Testis (tissue), 3 donors: Measurements from ENCODE around the gene ZNF714. TPM values are rescaled to one million over a fixed set of nuclear protein-coding genes. Genes with fewer than 3 reads are reported as not detected.

Experiments
- DNase-seq: peaks from one replicate; pipeline ENCODE4 v3.0.0-alpha.2; 2019
- H3K27ac ChIP-seq, 2 donors: fragments of 200-600 bp; sonication (generic); one replicate each; pipeline ENCODE4 v1.5.1; 2019
- H3K27me3 ChIP-seq: fragments of 200-600 bp; sonication (generic); one replicate; pipeline ENCODE4 v1.5.1; 2019
- H3K36me3 ChIP-seq: fragments of 200-600 bp; sonication (generic); one replicate; pipeline ENCODE4 v1.5.1; 2017; ENCODE audit warnings: low read depth; ENCODE audit errors: missing control alignments
- H3K4me1 ChIP-seq: fragments of 200-600 bp; sonication (generic); one replicate; pipeline ENCODE4 v1.5.1; 2019
- H3K4me3 ChIP-seq, 2 donors: fragments of 200-600 bp; sonication (generic); one replicate each; pipeline ENCODE4 v1.5.1; 2017 to 2019
- H3K9me3 ChIP-seq: fragments of 200-600 bp; sonication (generic); one replicate; pipeline ENCODE4 v1.5.1; 2017
- POLR2A ChIP-seq: fragments of 450-650 bp; IDR thresholded peaks from one replicate; pipeline ENCODE4 v1.6.1; 2017; ENCODE audit warnings: antibody characterized with exemption, mild to moderate bottlenecking, moderate library complexity
- WGBS, 2 donors: methylation state at CpG; one replicate each; pipeline ENCODE4 v1.1.5; 2018; 5-methylcytosine and 5-hydroxymethylcytosine counted together
- intact Hi-C: fragments of 100-400 bp; cut with DNase I; formaldehyde crosslinking; loops from one replicate; pipeline ENCODE4 v1.15.1; 2023; ENCODE audit warnings: low total_unique reads
- polyA plus RNA-seq: library from polyadenylated mRNA; stranded (reverse); fragments of 350-450 nt; fragmentation: Illumina TruSeq; extraction: RNeasy Lipid Tissue Mini Kit (QIAGEN cat#74804); gene quantifications from one replicate; pipeline ENCODE4 v1.2.3, GENCODE V29; 2014; ENCODE audit warnings: low read depth, low replicate concordance; ENCODE audit not compliant: insufficient read depth
- total RNA-seq, 2 donors: library from RNA; depleted of rRNA; stranded (reverse); fragments of >200 nt; gene quantifications; one replicate each; pipeline ENCODE4 v1.2.3, GENCODE V29; 2016
- TF ChIP-seq, protein P1 (sequence below), 3 experiments: fragments of 450-650 bp in 2 of 3; fragments of 200-600 bp in 1 of 3; sonication (generic) in 1 of 3; IDR thresholded peaks; one replicate each; pipeline ENCODE4 v1.5.1; 2016 to 2019; ENCODE audit warnings: antibody characterized with exemption in 3 of 3, mild to moderate bottlenecking in 2 of 3, moderate library complexity in 1 of 3

ZNF714 gene
- total and polyA plus RNA-seq, 3 donors from 2014 or later: 4.2 to 36.4 (median 25.3) TPM

DNA sequence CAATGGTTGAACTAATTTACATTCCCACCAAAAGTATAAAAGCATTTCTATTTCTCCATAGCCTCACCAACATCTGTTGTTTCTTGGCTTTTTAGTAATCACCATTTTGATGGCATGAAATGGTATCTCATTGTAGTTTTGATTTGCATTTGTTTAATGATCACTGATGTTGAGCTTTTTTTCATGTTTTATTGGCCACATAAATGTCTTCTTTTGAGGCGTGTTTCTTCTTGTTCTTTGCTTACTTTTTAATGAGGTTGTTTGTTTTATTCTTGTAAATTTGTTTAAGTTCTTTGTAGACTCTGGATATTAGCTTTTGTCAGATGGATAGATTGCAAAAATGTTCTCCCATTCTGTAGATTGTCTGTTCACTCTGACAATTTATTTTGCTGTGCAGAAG, 28.2 kb downstream of the ZNF714 start:
- 97 to 100% methylated on average over 1 of the region's 1 CpG for WGBS, 2 donors
- no peak for TF ChIP-seq POLR2A
- Histone ChIP-seq H3K27me3 (no peaks in the 10 kb centered on the region), H3K27ac (no peak overlapping the region), H3K4me1 (no peaks in the 10 kb centered on the region), H3K4me3 (no peak overlapping the region), H3K36me3 (no peaks in the 10 kb centered on the region), H3K9me3 (no peaks in the 10 kb centered on the region)
- intact Hi-C loops: no loop called here
- no peak for DNase-seq

DNA sequence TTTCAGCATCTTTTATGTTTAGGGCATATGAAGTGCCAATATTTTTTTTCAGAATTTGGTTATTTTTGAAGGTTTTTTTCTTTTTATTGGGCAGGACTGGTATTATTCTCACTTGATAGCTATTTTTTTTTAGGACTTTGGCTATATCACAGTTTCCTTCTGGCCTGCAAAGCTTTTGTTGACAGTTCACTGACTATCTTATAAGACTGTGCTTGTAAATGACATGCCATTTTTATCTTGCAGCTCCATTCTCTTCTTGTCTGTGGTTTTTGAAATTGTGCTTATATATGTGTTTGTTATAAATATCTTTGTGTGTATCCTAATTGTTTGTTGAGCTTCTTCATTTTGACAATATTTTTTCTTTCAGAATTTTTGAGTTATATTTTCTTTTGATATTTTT, 33.4 kb downstream of the ZNF714 start:
- Histone ChIP-seq H3K4me3 (no peak overlapping the region), H3K9me3 (no peaks in the 10 kb centered on the region), H3K4me1 (no peaks in the 10 kb centered on the region), H3K27ac (no peak overlapping the region), H3K36me3 (no peaks in the 10 kb centered on the region), H3K27me3 (no peaks in the 10 kb centered on the region)
- no peak for TF ChIP-seq POLR2A
- TF ChIP-seq, protein P1, sequence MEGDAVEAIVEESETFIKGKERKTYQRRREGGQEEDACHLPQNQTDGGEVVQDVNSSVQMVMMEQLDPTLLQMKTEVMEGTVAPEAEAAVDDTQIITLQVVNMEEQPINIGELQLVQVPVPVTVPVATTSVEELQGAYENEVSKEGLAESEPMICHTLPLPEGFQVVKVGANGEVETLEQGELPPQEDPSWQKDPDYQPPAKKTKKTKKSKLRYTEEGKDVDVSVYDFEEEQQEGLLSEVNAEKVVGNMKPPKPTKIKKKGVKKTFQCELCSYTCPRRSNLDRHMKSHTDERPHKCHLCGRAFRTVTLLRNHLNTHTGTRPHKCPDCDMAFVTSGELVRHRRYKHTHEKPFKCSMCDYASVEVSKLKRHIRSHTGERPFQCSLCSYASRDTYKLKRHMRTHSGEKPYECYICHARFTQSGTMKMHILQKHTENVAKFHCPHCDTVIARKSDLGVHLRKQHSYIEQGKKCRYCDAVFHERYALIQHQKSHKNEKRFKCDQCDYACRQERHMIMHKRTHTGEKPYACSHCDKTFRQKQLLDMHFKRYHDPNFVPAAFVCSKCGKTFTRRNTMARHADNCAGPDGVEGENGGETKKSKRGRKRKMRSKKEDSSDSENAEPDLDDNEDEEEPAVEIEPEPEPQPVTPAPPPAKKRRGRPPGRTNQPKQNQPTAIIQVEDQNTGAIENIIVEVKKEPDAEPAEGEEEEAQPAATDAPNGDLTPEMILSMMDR (IDR thresholded peaks at IDR 0.05): no peak
- DNase-seq: no peak
- intact Hi-C loops: no loop called here

DNA sequence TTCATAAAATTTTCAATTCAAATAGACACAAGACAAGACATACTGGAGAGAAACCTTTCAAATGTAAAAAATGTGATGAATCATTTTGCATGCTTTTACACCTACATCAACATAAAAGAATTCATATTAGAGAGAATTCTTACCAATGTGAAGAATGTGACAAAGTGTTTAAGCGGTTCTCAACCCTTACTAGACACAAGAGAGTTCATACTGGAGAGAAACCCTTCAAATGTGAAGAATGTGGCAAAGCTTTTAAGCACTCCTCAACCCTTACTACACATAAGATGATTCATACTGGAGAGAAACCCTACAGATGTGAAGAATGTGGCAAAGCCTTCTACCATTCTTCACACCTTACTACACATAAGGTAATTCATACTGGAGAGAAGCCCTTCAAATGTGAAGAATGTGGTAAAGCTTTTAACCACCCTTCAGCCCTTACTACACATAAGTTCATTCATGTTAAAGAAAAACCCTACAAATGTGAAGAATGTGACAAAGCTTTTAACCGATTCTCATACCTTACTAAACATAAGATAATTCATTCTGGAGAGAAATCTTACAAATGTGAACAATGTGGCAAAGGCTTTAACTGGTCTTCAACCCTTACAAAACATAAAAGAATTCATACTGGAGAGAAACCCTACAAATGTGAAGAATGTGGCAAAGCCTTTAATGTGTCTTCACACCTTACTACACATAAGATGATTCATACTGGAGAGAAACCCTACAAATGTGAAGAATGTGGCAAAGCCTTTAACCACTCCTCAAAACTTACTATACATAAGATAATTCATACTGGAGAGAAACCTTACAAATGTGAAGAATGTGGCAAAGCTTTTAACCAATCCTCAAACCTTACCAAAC, 35.3 kb downstream of the ZNF714 start:
- no peak overlapping the region for H3K4me3 ChIP-seq
- H3K4me1 ChIP-seq: no peaks in the 10 kb centered on the region
- no peak overlapping the region for H3K27ac ChIP-seq
- H3K9me3 ChIP-seq: no peaks in the 10 kb centered on the region
- H3K36me3 ChIP-seq: no peaks in the 10 kb centered on the region
- 96% methylated on average over 2 of the region's 2 CpGs for WGBS, 2 donors
- no peaks in the 10 kb centered on the region for H3K27me3 ChIP-seq
- DNase-seq: no peak
- no peak for TF ChIP-seq POLR2A
- TF ChIP-seq, protein P1 (IDR thresholded peaks at IDR 0.05): no peak
- intact Hi-C loops: no loop called here

DNA sequence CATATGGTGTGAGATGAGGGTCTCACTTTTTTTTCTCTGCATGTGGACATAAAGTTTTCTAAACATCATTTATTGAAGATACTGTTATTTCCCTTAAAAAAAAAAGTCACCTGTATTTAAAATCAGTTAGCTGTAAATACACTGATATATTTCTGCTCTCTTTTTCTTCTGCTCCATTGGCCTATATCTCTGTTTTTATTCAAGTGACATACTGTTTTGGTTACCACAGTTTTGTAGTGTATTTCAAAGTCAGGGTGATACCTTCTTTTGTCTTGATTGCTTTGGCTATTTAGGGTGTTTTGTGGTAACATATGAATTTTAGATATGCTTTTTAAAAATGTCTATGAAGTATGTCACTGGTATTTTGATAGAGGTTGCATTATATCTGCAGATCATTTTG, 44.1 kb downstream of the ZNF714 start:
- DNase-seq: no peak
- Histone ChIP-seq H3K4me1 (peaks cover 25% of the 10 kb centered on the region), H3K9me3 (no peaks in the 10 kb centered on the region), H3K36me3 (no peaks in the 10 kb centered on the region), H3K27ac (no peak overlapping the region), H3K4me3 (no peak overlapping the region), H3K27me3 (no peaks in the 10 kb centered on the region)
- intact Hi-C loops: no loop called here
- no peak for TF ChIP-seq POLR2A
- TF ChIP-seq, protein P1 (IDR thresholded peaks at IDR 0.05): no peak

DNA sequence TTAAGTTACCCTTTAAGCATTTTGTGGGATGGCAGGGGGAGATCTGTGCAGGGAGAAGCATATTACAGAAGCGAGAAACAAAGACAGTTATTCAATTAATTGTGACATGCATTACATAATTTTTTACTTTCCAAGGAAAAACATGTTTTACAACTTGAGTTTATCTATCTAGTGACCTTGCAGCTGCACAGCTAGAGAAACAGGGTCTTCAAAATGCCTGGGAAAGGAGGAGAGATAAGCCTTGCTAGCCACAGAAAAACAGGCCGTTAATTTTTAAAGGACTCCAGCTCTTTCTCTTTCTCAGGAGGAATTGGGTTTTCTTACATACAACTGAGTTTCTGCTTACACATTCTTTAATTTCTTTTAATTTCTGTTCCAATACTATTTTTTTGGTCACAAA, 45.0 kb downstream of the ZNF714 start:
- no peak for DNase-seq
- Histone ChIP-seq H3K4me1 (peaks cover 25% of the 10 kb centered on the region), H3K9me3 (no peaks in the 10 kb centered on the region), H3K4me3 (no peak overlapping the region), H3K36me3 (no peaks in the 10 kb centered on the region), H3K27me3 (no peaks in the 10 kb centered on the region), H3K27ac (no peak overlapping the region)
- 20 to 27% methylated on average over 2 of the region's 2 CpGs for WGBS, 2 donors
- TF ChIP-seq, protein P1 (IDR thresholded peaks at IDR 0.05): no peak
- TF ChIP-seq POLR2A: no peak
- intact Hi-C loops: no loop called here
